Aorta (tissue), 5 donors: ENCODE measurements around the gene ENDOU. TPM values are rescaled to one million over a fixed set of nuclear protein-coding genes. Genes with fewer than 3 reads are reported as not detected.

Source experiments
- ATAC-seq: fragments of 200-7000 bp; cut with Tn5 transposase; one replicate; pipeline ENCODE4 v1.9.1; 2022; ENCODE audit warnings: moderate library complexity; ENCODE audit not compliant: low FRiP score
- DNase-seq, 2 donors: peaks; one replicate each; pipeline ENCODE4 v3.0.0-alpha.2; 2020
- H3K27ac ChIP-seq, 2 donors: one replicate each; pipeline ENCODE4 v1.5.1; 2013; ENCODE audit warnings: low read length in 2 of 2, mild to moderate bottlenecking in 2 of 2, moderate library complexity in 2 of 2, control low read depth in 1 of 2, inconsistent platforms in 1 of 2, low read depth in 1 of 2
- H3K27me3 ChIP-seq, 2 donors: one replicate each; pipeline ENCODE4 v1.6.1; 2013; ENCODE audit warnings: control low read depth in 1 of 2, low read length in 1 of 2, mild to moderate bottlenecking in 1 of 2, moderate library complexity in 1 of 2; ENCODE audit not compliant: insufficient read depth in 2 of 2, control insufficient read depth in 1 of 2
- H3K36me3 ChIP-seq, 2 donors: one replicate each; pipeline ENCODE4 v1.6.1; 2013; ENCODE audit warnings: control low read depth in 1 of 2, low read length in 1 of 2, mild to moderate bottlenecking in 1 of 2; ENCODE audit not compliant: insufficient read depth in 2 of 2, control insufficient read depth in 1 of 2
- H3K4me1 ChIP-seq, 2 donors: one replicate each; pipeline ENCODE4 v1.6.1; 2013; ENCODE audit warnings: low read length in 2 of 2, control low read depth in 1 of 2, mild to moderate bottlenecking in 1 of 2, moderate library complexity in 1 of 2; ENCODE audit not compliant: insufficient read depth in 2 of 2, control insufficient read depth in 1 of 2
- H3K4me3 ChIP-seq, 2 donors: one replicate each; pipeline ENCODE4 v1.5.1; 2013; ENCODE audit warnings: low read length in 2 of 2, control low read depth in 1 of 2, mild to moderate bottlenecking in 1 of 2
- H3K9me3 ChIP-seq: one replicate; pipeline ENCODE4 v1.6.1; 2013; ENCODE audit warnings: mild to moderate bottlenecking, low read length; ENCODE audit not compliant: control insufficient read depth
- WGBS, 2 donors: extraction: QIAGEN DNeasy Blood & Tissue Kit; methylation state at CpG; one replicate each; pipeline ENCODE4 v1.1.7; 2013; 5-methylcytosine and 5-hydroxymethylcytosine counted together
- intact Hi-C, 2 donors: fragments of 100-400 bp; cut with DNase I; formaldehyde crosslinking; loops; one replicate each; pipeline versions ENCODE4 v1.14.2 to v1.15.0; 2022
- polyA plus RNA-seq, 2 donors: library from polyadenylated mRNA; stranded (reverse); fragments of 200-250 nt; gene quantifications; one replicate each; pipeline ENCODE4 v1.2.3, GENCODE V29; 2013
- total RNA-seq, 2 donors: library from RNA; stranded (reverse); fragmentation: NEBNext Ultra II Directional; extraction: Animal tissue kit (Norgen Biotek cat#: 25700); gene quantifications; one replicate each; pipeline ENCODE4 v1.2.1, GENCODE V29; 2021
- donor health status: healthy with polysubstance abuse.
- donor health status: Bipolar disorder and iron deficiency.
- donor health status: DM: no; HTN: no; CAD: no.
- donor health status: DM: no; HTN: no; CAD: no.
- donor health status: DM: yes; HTN: yes; CAD: no.

The ENDOU gene
- total and polyA plus RNA-seq, 4 donors = 0.29 to 1.7 (median 0.74) TPM; not detected in 1

DNA sequence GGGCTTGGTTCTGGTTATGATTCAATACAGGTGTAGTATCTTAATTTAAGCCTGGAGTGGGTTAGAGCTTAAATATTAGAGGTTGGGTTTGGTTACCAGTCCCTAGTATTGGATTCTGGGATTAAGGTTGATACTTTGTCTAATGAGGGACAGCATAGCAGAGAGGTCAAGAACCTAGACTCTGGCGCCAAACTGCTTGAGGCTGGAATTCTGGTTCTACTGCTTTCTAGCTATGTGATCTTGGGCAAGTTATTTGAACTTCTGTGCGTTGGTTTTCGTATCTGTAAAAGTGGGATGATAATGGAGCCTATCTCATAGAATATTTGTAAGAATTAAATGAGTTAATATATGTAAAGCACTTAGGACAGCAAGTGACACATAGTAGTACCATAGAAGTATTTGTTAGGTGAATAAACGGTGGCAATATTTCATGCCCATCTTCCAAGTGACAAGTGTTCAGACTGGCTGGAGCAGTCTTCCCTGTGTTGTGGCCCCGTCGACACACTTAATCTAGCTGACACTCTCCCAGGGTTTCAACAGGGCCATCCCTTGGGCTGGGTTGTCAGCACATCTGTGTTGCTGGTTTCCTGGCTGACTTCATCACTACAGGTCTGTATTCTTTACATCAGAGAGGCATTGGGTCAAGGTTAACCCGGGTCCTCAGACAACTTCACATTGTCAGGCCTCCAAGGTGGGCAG lies 3.0 kb downstream of the ENDOU start:
- Histone ChIP-seq H3K4me1 (peaks cover 0 to under 1% of the 10 kb centered on the region in 2 donors), H3K27ac (no peak overlapping the region), H3K4me3 (no peak overlapping the region), H3K36me3 (no peaks in the 10 kb centered on the region), H3K9me3 (no peaks in the 10 kb centered on the region), H3K27me3 (no peaks in the 10 kb centered on the region)
- intact Hi-C loops = no loop called here
- WGBS, 2 donors = 83 to 88% methylated on average over 7 of the region's 7 CpGs
- no peak for ATAC-seq
- DNase-seq = no peak

DNA sequence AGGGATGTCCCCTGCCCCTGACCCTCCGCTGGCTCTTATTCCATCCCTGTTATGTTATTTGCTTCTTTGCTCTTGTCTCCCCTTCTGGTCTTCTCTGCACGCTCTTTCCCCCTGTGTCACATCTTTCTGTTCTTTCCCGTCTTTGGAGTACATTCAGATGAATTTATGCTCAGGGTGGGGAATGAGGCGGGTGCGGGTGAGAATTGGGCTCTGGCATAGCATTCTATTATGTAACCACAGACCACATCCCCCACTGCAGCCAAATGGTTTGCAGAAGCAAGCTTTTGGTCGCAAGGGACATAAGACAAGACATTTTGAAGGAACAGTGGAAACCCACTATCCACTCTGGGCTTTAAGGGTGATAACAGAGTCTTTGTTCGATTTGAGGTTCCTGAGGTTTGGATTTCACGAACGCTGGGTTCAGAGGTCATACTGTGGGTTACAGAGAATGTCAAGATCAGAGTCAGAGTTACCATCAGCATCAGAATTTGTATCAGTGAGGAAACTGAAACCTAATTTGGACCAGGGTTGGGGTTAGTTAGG lies 3.8 kb downstream of the ENDOU start:
- H3K9me3 ChIP-seq = no peaks in the 10 kb centered on the region
- H3K4me3 ChIP-seq = no peak overlapping the region
- intact Hi-C loops = no loop called here
- H3K27me3 ChIP-seq = no peaks in the 10 kb centered on the region
- peaks cover 0 to 1% of the 10 kb centered on the region in 2 donors for H3K4me1 ChIP-seq
- ATAC-seq (no peak), DNase-seq (no peak)
- 92 to 93% methylated on average over 9 of the region's 9 CpGs for WGBS, 2 donors
- no peaks in the 10 kb centered on the region for H3K36me3 ChIP-seq
- no peak overlapping the region for H3K27ac ChIP-seq

DNA sequence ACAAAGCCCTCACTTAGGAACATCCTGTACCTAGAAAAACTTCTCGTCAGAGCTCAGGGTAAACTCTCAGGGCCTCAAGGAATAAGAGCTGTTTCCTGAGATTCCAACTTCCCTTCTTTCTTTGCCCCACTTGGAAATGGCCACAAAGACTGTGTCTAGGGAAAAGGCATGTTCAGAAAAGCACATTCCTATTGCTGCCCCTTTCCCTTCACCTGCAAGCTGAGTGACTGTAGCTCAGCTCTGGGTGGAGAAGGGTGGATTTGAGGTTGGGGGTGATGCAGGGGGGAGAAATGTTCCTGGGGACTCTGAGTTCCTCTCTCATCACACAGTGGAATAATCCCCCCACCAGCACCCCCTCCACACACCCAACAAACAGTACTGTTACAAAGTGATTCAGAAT lies 6.8 kb downstream of the ENDOU start:
- Histone ChIP-seq H3K4me1 (peaks cover 0 to 3% of the 10 kb centered on the region in 2 donors), H3K9me3 (no peaks in the 10 kb centered on the region), H3K4me3 (no peak overlapping the region), H3K36me3 (no peaks in the 10 kb centered on the region), H3K27ac (peak overlapping the region in 1 of 2 donors; percentile 64), H3K27me3 (no peaks in the 10 kb centered on the region)
- intact Hi-C loops = loop anchor here in 1 of 2 donors (10.0 kb wide), 1 partner anchor 236 kb away; no protein-coding TSS in a partner anchor
- ATAC-seq = no peak
- WGBS, 2 donors = 63 to 85% methylated on average over 1 of the region's 1 CpG
- no peak for DNase-seq

DNA sequence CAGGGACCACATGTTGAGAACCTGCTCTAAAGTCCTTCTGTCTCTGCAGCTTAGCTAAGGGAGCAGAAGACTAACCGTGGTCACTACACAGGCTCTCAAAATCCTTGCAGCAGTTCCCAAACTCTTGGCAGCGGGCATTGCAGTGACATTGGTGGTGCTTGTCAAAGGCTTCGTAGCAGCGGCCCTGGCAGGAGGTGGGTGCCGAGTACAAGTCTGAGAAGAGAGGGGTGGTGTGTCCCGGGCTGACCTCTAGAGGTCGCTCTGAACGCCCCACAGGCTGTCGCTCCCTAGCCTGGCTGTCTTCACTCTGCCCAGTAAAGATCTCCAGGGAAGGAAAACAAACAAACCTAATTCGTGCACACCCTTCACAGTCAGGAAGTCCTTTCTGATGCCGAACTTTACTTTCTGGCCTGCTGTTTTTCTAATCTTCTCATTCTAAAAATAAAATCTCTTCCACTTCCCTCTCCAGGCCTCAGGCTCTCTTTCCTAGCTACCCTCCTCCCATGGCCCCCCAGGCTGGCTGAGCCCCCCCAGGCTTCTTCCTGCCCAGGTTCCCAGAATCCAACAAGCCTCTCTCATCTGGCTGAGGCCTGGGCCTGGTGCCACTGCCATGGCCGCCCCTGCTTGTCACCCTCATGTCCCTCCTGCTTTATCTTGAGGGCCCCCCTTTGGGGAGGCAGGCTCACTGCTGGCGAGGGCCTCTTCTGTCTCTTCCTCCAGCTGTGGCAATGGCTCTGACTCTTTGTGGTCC lies 7.7 kb downstream of the ENDOU start:
- H3K27me3 ChIP-seq = no peaks in the 10 kb centered on the region
- H3K4me1 ChIP-seq = peaks cover 0 to 3% of the 10 kb centered on the region in 2 donors
- peak overlapping the region; percentile 80 to 87 for H3K27ac ChIP-seq
- 1 to 3% methylated on average over 13 of the region's 13 CpGs for WGBS, 2 donors
- H3K4me3 ChIP-seq = no peak overlapping the region
- ATAC-seq (peak; percentile 94), DNase-seq (peak; percentile 89 to 92)
- intact Hi-C loops = loop anchor here (1.0 to 10.0 kb wide), 5 partner anchors 19 to 237 kb away; no protein-coding TSS in a partner anchor
- no peaks in the 10 kb centered on the region for H3K9me3 ChIP-seq
- no peaks in the 10 kb centered on the region for H3K36me3 ChIP-seq

DNA sequence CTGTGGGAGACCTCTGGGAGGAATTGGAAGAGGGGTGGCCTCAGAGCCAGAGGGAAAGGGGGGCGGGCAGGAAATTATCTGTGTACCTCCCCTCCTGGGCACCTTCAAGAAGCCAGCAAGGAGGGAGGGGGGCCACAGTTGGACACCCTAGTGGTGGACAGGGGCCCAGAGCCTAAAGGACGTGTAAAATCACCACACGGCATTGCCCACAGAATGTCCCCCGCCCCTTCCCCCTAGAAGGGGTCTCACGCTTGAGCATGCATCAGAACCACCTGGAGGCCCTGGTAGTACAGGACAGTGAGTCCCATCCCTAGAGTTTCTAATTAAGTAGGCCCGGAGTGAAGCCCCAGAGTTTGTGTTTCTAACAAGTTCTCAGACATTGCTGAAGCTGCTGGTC lies 8.2 kb downstream of the ENDOU start:
- intact Hi-C loops = loop anchor here (1.0 to 10.0 kb wide), 5 partner anchors 20 to 238 kb away; no protein-coding TSS in a partner anchor
- Histone ChIP-seq H3K27ac (peak overlapping the region in 1 of 2 donors; percentile 77), H3K9me3 (no peaks in the 10 kb centered on the region), H3K4me1 (peaks cover 0 to 3% of the 10 kb centered on the region in 2 donors), H3K4me3 (no peak overlapping the region), H3K27me3 (no peaks in the 10 kb centered on the region), H3K36me3 (no peaks in the 10 kb centered on the region)
- WGBS, 2 donors = 59 to 67% methylated on average over 5 to 6 of the region's 6 CpGs
- DNase-seq (no peak), ATAC-seq (peak; percentile 1)

DNA sequence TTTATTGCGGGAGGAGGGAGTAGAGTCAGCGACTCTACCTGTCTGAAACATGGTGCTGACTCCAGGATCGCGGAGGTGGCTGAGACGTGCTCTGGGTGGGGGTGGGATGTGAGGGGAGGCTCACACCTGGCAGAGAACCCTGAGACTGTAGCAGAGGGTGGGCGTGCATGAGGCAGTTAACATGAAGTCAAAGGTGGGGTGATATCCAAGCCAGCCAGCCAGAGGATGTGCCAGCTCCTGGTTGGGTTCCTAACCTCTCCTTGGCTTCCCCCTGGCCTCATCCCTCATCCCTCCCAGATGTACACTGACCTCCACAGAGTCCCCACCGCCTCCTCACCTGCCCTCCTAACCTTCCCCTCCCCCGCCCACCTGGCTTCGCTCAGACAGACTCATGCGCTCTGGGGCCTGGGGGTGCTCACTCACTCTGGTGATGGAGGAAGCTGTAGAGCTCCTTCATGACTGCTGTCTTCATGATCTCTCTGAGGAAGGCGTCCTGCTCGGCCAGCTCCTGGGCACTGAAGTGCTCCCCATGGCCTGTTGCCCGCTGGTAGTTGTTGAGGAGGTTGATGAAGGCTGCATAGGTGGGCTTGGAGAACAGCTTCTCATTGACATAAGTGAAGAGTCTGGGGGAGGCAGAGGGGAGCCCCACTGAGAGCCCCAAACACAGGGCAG lies 9.3 kb downstream of the ENDOU start:
- H3K27me3 ChIP-seq = no peaks in the 10 kb centered on the region
- peak; percentile 8 for ATAC-seq
- no peak overlapping the region for H3K27ac ChIP-seq
- intact Hi-C loops = loop anchor here (1.0 to 10.0 kb wide), 7 partner anchors 21 to 239 kb away; no protein-coding TSS in a partner anchor
- no peak for DNase-seq
- H3K4me3 ChIP-seq = no peak overlapping the region
- H3K4me1 ChIP-seq = peaks cover 0 to 3% of the 10 kb centered on the region in 2 donors
- no peaks in the 10 kb centered on the region for H3K36me3 ChIP-seq
- WGBS, 2 donors = 67% methylated on average over 13 of the region's 13 CpGs
- no peaks in the 10 kb centered on the region for H3K9me3 ChIP-seq

DNA sequence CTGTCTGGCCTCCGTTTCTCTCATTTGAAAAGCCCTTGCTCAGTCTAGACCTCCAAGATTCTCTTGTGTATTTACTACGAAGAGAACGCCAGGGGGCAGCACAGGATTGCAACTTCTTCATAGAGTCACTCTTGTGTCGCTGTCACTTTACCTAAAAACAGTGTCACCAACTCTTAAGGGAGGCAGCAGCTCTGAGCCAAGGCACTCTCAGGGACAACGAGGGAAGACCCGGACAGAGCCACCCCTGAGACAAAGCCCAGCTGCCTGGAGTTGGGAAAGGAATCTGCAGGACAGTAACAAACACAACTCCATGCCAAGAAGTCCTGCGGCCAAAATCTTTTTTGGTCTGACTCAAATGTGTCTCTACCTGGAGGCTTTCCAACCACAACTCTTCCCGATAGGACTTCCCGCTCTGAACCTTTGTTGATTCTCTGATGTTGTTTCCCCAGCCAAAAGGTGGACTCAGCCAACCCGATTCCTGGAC lies 9.9 kb downstream of the ENDOU start:
- DNase-seq (peak in 1 of 2 donors; percentile 85), ATAC-seq (peak; percentile 80)
- 2% methylated on average over 10 of the region's 10 CpGs for WGBS, 2 donors
- Histone ChIP-seq H3K4me1 (peaks cover 0 to 3% of the 10 kb centered on the region in 2 donors), H3K36me3 (no peaks in the 10 kb centered on the region), H3K4me3 (no peak overlapping the region), H3K27ac (no peak overlapping the region), H3K27me3 (no peaks in the 10 kb centered on the region), H3K9me3 (no peaks in the 10 kb centered on the region)
- intact Hi-C loops = loop anchor here (1.0 to 10.0 kb wide), 4 partner anchors 51 to 239 kb away; no protein-coding TSS in a partner anchor

DNA sequence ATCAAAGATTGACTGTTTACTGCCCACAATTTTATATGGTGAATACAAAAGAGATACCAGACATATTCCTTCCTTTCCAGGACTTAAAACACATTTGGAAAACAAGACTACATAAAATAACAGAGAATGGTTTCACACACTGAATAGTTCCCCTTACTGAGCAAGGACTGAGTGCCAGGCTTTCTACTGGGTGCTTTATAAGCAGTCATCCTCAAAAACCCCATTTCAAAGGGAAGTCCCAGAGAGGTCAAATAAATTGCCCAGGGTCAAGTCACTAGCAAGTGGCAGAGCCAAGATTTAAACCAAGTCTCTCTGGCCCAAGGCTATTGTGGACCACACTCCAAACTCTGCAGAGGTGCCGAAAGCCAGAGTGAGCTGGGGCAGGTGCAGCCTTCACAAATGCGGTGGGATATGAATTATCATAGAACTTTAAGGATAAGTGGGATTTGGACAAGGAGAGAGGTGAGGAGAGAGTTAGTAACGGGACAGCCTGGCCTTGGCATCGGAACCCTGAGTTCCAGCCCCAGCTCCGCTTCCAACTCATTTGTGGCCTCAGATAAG lies 10.4 kb downstream of the ENDOU start:
- H3K4me1 ChIP-seq = peaks cover 0 to 3% of the 10 kb centered on the region in 2 donors
- intact Hi-C loops = loop anchor here (1.0 to 10.0 kb wide), 4 partner anchors 52 to 240 kb away; no protein-coding TSS in a partner anchor
- no peaks in the 10 kb centered on the region for H3K36me3 ChIP-seq
- DNase-seq (no peak), ATAC-seq (no peak)
- no peak overlapping the region for H3K27ac ChIP-seq
- 32 to 34% methylated on average over 5 of the region's 5 CpGs for WGBS, 2 donors
- H3K9me3 ChIP-seq = no peaks in the 10 kb centered on the region
- H3K4me3 ChIP-seq = no peak overlapping the region
- H3K27me3 ChIP-seq = no peaks in the 10 kb centered on the region
